IMR-90 (cell line): ENCODE results near the gene MTFR2. TPM values are rescaled to one million over a fixed set of nuclear protein-coding genes. Genes with fewer than 3 reads are reported as not detected.
A peak's percentile ranks its signal among the peaks of the same experiment; 100 is the strongest.

Experiments used
- ATAC-seq: fragments of 200-7000 bp; cut with Tn5 transposase; 2 replicates; pipeline ENCODE4 v1.9.1; 2020; ENCODE audit warnings: low read depth, mild to moderate bottlenecking, moderate library complexity
- Bru-seq: library from RNA; stranded (reverse); fragments of 400-500 nt; gene quantifications from one replicate; lab custom pipeline; 2021; lab: Mats Ljungman, UMichigan
- BruChase-seq, 2 experiments: library from RNA; stranded (reverse); fragments of 400-500 nt; gene quantifications; one replicate each; lab custom pipeline; 2021; lab: Mats Ljungman, UMichigan
- BruUV-seq: library from RNA; stranded (reverse); fragments of 400-500 nt; replicated peaks from 2 replicates; lab custom pipeline; 2021; lab: Mats Ljungman, UMichigan
- CTCF ChIA-PET: fragments of 300-600 bp; formaldehyde crosslinking; extraction: SDS; loops from one replicate; lab custom pipeline; 2021; ENCODE audit warnings: antibody characterized with exemption; lab: Yijun Ruan, JAX
- POLR2A ChIA-PET: fragments of 300-600 bp; sonication (Branson Sonifier 250); formaldehyde crosslinking; loops from one replicate; lab custom pipeline; 2022; ENCODE audit warnings: antibody characterized with exemption; ENCODE audit not compliant: unreplicated experiment; lab: Charles Lee
- DNase-seq: peaks from one replicate; pipeline ENCODE4 v3.0.0; 2013
- H2AFZ ChIP-seq: replicated peaks from 2 replicates; pipeline ENCODE3; 2013; ENCODE audit warnings: low read length, mild to moderate bottlenecking; ENCODE audit not compliant: poor library complexity
- H2AK5ac ChIP-seq: 2 replicates; pipeline ENCODE4 v1.6.1; 2013; ENCODE audit warnings: low read depth, low read length, inconsistent platforms
- H2AK9ac ChIP-seq: replicated peaks from 2 replicates; pipeline ENCODE3; 2013; ENCODE audit warnings: mild to moderate bottlenecking, low read depth, low read length, moderate library complexity; ENCODE audit not compliant: poor library complexity
- H2BK120ac ChIP-seq: 2 replicates; pipeline ENCODE4 v1.6.1; 2013; ENCODE audit warnings: low read depth, low read length, inconsistent platforms
- H2BK15ac ChIP-seq: 3 replicates; pipeline ENCODE4 v1.6.1; 2013; ENCODE audit warnings: low read depth, low read length, inconsistent platforms
- H2BK20ac ChIP-seq: 2 replicates; pipeline ENCODE4 v1.6.1; 2013; ENCODE audit warnings: low read depth, mild to moderate bottlenecking, inconsistent platforms, low read length, moderate library complexity
- H2BK5ac ChIP-seq: 2 replicates; pipeline ENCODE4 v1.6.1; 2013; ENCODE audit warnings: mild to moderate bottlenecking, low read depth, low read length, inconsistent platforms; ENCODE audit not compliant: poor library complexity, severe bottlenecking
- H3K14ac ChIP-seq: replicated peaks from 2 replicates; pipeline ENCODE4 v1.6.1; 2013; ENCODE audit warnings: low read depth, low read length, inconsistent platforms
- H3K18ac ChIP-seq: 2 replicates; pipeline ENCODE4 v1.6.1; 2013; ENCODE audit warnings: low read depth, low read length, control low read depth
- H3K23ac ChIP-seq: 2 replicates; pipeline ENCODE4 v1.6.1; 2013; ENCODE audit warnings: low read depth, low read length, inconsistent platforms
- H3K27ac ChIP-seq: 2 replicates; pipeline ENCODE4 v1.5.1; 2013; ENCODE audit warnings: mild to moderate bottlenecking, control low read depth, low read length; ENCODE audit not compliant: insufficient read depth
- H3K27me3 ChIP-seq: 2 replicates; pipeline ENCODE4 v1.6.1; 2013; ENCODE audit warnings: low read length; ENCODE audit not compliant: control insufficient read depth, insufficient read depth
- H3K36me3 ChIP-seq: 2 replicates; pipeline ENCODE4 v1.6.1; 2013; ENCODE audit warnings: low read length, mixed read lengths; ENCODE audit not compliant: control insufficient read depth, insufficient read depth
- H3K4ac ChIP-seq: 2 replicates; pipeline ENCODE4 v1.6.1; 2013; ENCODE audit warnings: low read depth, low read length, inconsistent platforms
- H3K4me1 ChIP-seq: 2 replicates; pipeline ENCODE4 v1.6.1; 2013; ENCODE audit warnings: low read length, mixed read lengths; ENCODE audit not compliant: control insufficient read depth, insufficient read depth
- H3K4me2 ChIP-seq: 2 replicates; pipeline ENCODE4 v1.6.1; 2013; ENCODE audit warnings: low read depth, mild to moderate bottlenecking, control low read depth, low read length, moderate library complexity
- H3K4me3 ChIP-seq: 2 replicates; pipeline ENCODE4 v1.5.1; 2013; ENCODE audit warnings: low read depth, mild to moderate bottlenecking, control low read depth, low read length, moderate library complexity; ENCODE audit not compliant: insufficient read depth
- H3K56ac ChIP-seq: 2 replicates; pipeline ENCODE4 v1.6.1; 2013; ENCODE audit warnings: low read length, inconsistent platforms; ENCODE audit not compliant: insufficient read depth; ENCODE audit errors: extremely low read depth
- H3K79me1 ChIP-seq, 2 experiments: 2 replicates each; pipeline ENCODE4 v1.6.1; 2013; ENCODE audit warnings: low read length in 2 of 2, inconsistent platforms in 1 of 2, low read depth in 1 of 2
- H3K9ac ChIP-seq: 2 replicates; pipeline ENCODE4 v1.6.1; 2013; ENCODE audit warnings: low read depth, low read length, control low read depth
- H3K9me1 ChIP-seq: 2 replicates; pipeline ENCODE4 v1.6.1; 2013; ENCODE audit warnings: low read length, inconsistent platforms; ENCODE audit not compliant: insufficient read depth
- H3K9me3 ChIP-seq: 2 replicates; pipeline ENCODE4 v1.6.1; 2013; ENCODE audit warnings: low read length; ENCODE audit not compliant: control insufficient read depth, insufficient read depth
- H4K20me1 ChIP-seq: 2 replicates; pipeline ENCODE4 v1.6.1; 2013; ENCODE audit warnings: low read length, inconsistent platforms; ENCODE audit not compliant: insufficient read depth
- H4K5ac ChIP-seq: 2 replicates; pipeline ENCODE4 v1.6.1; 2013; ENCODE audit warnings: mild to moderate bottlenecking, low read depth, low read length, control low read depth
- H4K8ac ChIP-seq, 2 experiments: 2 replicates each; pipeline ENCODE4 v1.6.1; 2013; ENCODE audit warnings: low read depth in 2 of 2, low read length in 2 of 2, control low read depth in 1 of 2, inconsistent platforms in 1 of 2
- H4K91ac ChIP-seq: 2 replicates; pipeline ENCODE4 v1.6.1; 2013; ENCODE audit warnings: low read depth, low read length, inconsistent platforms; ENCODE audit not compliant: insufficient read depth
- CEBPB ChIP-seq: IDR thresholded peaks from 2 replicates; pipeline ENCODE4 v1.6.1; 2012; ENCODE audit warnings: low read depth, low read length, improper control_type of control experiment
- FOS ChIP-seq: fragments of 150-350 bp; IDR thresholded peaks from 2 replicates; pipeline ENCODE4 v1.6.1; 2016; ENCODE audit warnings: low read depth, low read length
- MXI1 ChIP-seq: IDR thresholded peaks from 2 replicates; pipeline ENCODE4 v1.6.1; 2012; ENCODE audit warnings: low read depth, mild to moderate bottlenecking, low read length, moderate library complexity, borderline replicate concordance
- POLR2A ChIP-seq: IDR thresholded peaks from 2 replicates; pipeline ENCODE4 v1.6.1; 2012; ENCODE audit warnings: mild to moderate bottlenecking, low read depth, low read length
- RCOR1 ChIP-seq: IDR thresholded peaks from 2 replicates; pipeline ENCODE4 v1.6.1; 2012; ENCODE audit warnings: mild to moderate bottlenecking, low read length, improper control_type of control experiment; ENCODE audit not compliant: insufficient replicate concordance
- USF2 ChIP-seq: fragments of 150-350 bp; IDR thresholded peaks from 2 replicates; pipeline ENCODE4 v1.6.1; 2017; ENCODE audit warnings: mild to moderate bottlenecking, antibody characterized with exemption, low read length, low read depth
- WGBS, 2 experiments: methylation state at CpG; one replicate each; pipeline versions ENCODE4 v1.1.5 to v1.1.7; 2013; ENCODE audit warnings: missing lambda C conversion rate in 2 of 2; ENCODE audit not compliant: insufficient read length in 1 of 2; ENCODE audit errors: extremely low coverage in 2 of 2; 5-methylcytosine and 5-hydroxymethylcytosine counted together
- dilution Hi-C: fragments of 300-500 bp; cut with HindIII; formaldehyde crosslinking; loops from one replicate; pipeline ENCODE4 v1.14.3; 2018; ENCODE audit warnings: low sequenced_read_pairs; ENCODE audit not compliant: unreplicated experiment
- in situ Hi-C: fragments of 300-500 bp; cut with MboI; formaldehyde crosslinking; loops from 3 replicates; pipeline ENCODE4 v1.14.3; 2019; ENCODE audit warnings: low sequenced_read_pairs, inconsistent platforms, mixed read lengths
- intact Hi-C: fragments of 100-400 bp; cut with micrococcal nuclease; formaldehyde crosslinking; loops from 2 replicates; pipeline ENCODE4 v1.10.0; 2022
- long read RNA-seq: library from polyadenylated mRNA; unstranded; transcript quantifications from one replicate; pipeline ENCODE4 v2.0.0, GENCODE V29; 2021; ENCODE audit not compliant: unreplicated experiment
- polyA plus RNA-seq, 3 experiments: library from polyadenylated mRNA; depleted of rRNA; stranded (reverse); fragments of >200 nt; gene quantifications; 2 replicates each; pipeline ENCODE4 v1.2.3, GENCODE V29; 2012; ENCODE audit warnings: low replicate concordance in 1 of 3
- total RNA-seq: library from RNA; depleted of rRNA; stranded (reverse); fragments of >200 nt; gene quantifications from 2 replicates; pipeline ENCODE4 v1.2.3, GENCODE V29; 2012; rRNA removed

The MTFR2 gene
- total RNA-seq: 0.72 and 1.9 TPM in 2 replicates
- 6.0 and 7.2 TPM in 2 replicates for polyA plus RNA-seq (2012; rRNA removed)
- 2.5 and 6.4 TPM in 2 replicates for polyA plus RNA-seq (2012; cell fraction: cytosol; rRNA removed)
- 1.6 and 4.7 TPM in 2 replicates for polyA plus RNA-seq (2012; cell fraction: nucleus; rRNA removed; ENCODE audit: low replicate concordance)
- Bru-seq, nascent RNA: percentile 48 among the genes with signal in this experiment
- BruChase-seq, experiment 1, labeled RNA remaining after a 6-hour chase: percentile 33 among the genes with signal in this experiment
- BruChase-seq, experiment 2, labeled RNA remaining after a 2-hour chase: percentile 35 among the genes with signal in this experiment
- long read RNA-seq, partial matches to known transcripts: 0 of 1 reads
- long read RNA-seq, other reads (novel, unspliced or antisense): 0 of 1 reads

- no TSS peak for BruUV-seq
- no peaks in the 10 kb centered on the region for H3K9me1 ChIP-seq
- peak within 1 kb of the TSS; percentile 52 for H3K23ac ChIP-seq
- no peaks in the 10 kb centered on the region for H3K9me3 ChIP-seq
- no peak within 1 kb of the TSS for H2AK5ac ChIP-seq
- H3K4me2 ChIP-seq: peak within 1 kb of the TSS; percentile 93
- H2AFZ ChIP-seq: peak within 1 kb of the TSS; percentile 95
- peak within 1 kb of the TSS; percentile 33; the same call in 1 of the 2 replicates for H4K91ac ChIP-seq
- no peak within 1 kb of the TSS for H2BK120ac ChIP-seq
- dilution Hi-C loops: no loop called here
- peaks cover 3 to 14% of the 10 kb centered on the region in 2 experiments; a peak in 3 of 4 replicates for H3K79me1 ChIP-seq
- peak within 1 kb of the TSS; percentile 72 for H2BK5ac ChIP-seq
- H3K36me3 ChIP-seq: no peaks in the 10 kb centered on the region
- H3K9ac ChIP-seq: peak within 1 kb of the TSS; percentile 79
- peak within 1 kb of the TSS; percentile 11 for H2AK9ac ChIP-seq
- peak within 1 kb of the TSS; percentile 51 for H3K4ac ChIP-seq
- DNase-seq (peak; percentile 99), ATAC-seq (peak; percentile 93)
- POLR2A ChIA-PET: interaction anchor here (1.1 kb wide), 1 partner anchor 39 kb away, joined by 8 read pairs; the partner anchor contains the start of gene BCLAF1
- H3K27me3 ChIP-seq: no peaks in the 10 kb centered on the region
- H3K4me1 ChIP-seq: no peaks in the 10 kb centered on the region
- TF ChIP-seq CEBPB: peak; percentile 26; the same call in 1 of the 2 replicates
- TF ChIP-seq POLR2A: peak; percentile 82
- TF ChIP-seq USF2: no peak
- TF ChIP-seq MXI1: peak; percentile 100
- TF ChIP-seq FOS: peak; percentile 76
- no peak for TF ChIP-seq RCOR1
- in situ Hi-C loops: no loop called here
- peak within 1 kb of the TSS; percentile 70 for H3K4me3 ChIP-seq
- H3K56ac ChIP-seq: peak within 1 kb of the TSS; percentile 75
- no peak within 1 kb of the TSS for H2BK20ac ChIP-seq
- H4K20me1 ChIP-seq: no peaks in the 10 kb centered on the region
- CTCF ChIA-PET: interaction anchor here (0.6 to 1.2 kb wide), 4 partner anchors 39 to 752 kb away, joined by 3 read pairs; partner anchors contain the start of gene MAP7
- WGBS, 2 experiments: 0% methylated on average over 9 of the region's 59 CpGs; no CpG with 5 or more reads in 1 of the 2 experiments
- H3K14ac ChIP-seq: peak within 1 kb of the TSS; percentile 65
- peak within 1 kb of the TSS; percentile 62 for H3K27ac ChIP-seq
- intact Hi-C loops: loop anchor here (5.0 kb wide), 1 partner anchor 297 kb away; no protein-coding TSS in a partner anchor
- H3K18ac ChIP-seq: peak within 1 kb of the TSS; percentile 26; the same call in 1 of the 2 replicates
- 0 out of 3 replicates have a peak within 1 kb of the TSS, but pooled peaks have one; percentile 1 for H2BK15ac ChIP-seq
- peak within 1 kb of the TSS; percentile 31; the same call in 1 of the 2 replicates for H4K5ac ChIP-seq
- peak within 1 kb of the TSS; percentile 16 to 88; a peak in 3 of 4 replicates for H4K8ac ChIP-seq
These were observed at the start of gene MTFR2 for GRCh38 chr6:136249811-136250685. Gene MTFR2, minus strand, starts transcription at chr6:136250311. Its CDS starts 1,212 bp downstream, at chr6:136249099.
